ENCODE results near the gene RHBDF1. TPM values are rescaled to one million over a fixed set of nuclear protein-coding genes. Genes with fewer than 3 reads are reported as not detected.
A peak's percentile ranks its signal among the peaks of the same experiment; 100 is the strongest.

The RHBDF1 gene
- total and polyA plus RNA-seq, 2 of the 13 experiments (the other 11 are each of a cell fraction or from before 2014, with no cell fraction given): 5.4 to 26.9 TPM

GRCh38 chr16:41439-42068 lies 30.9 kb downstream of the RHBDF1 start:
- TF ChIP-seq KDM5A (IDR thresholded peaks at IDR 0.05; ENCODE audit: borderline replicate concordance, low read length): no peak
- no peak for TF ChIP-seq ONECUT2 (CRISPR knock-in tag; IDR thresholded peaks at IDR 0.05)
- Histone ChIP-seq H3K27me3 (ENCODE audit: control insufficient read depth in 1 of 2, insufficient read depth in 2 of 2, low read length in 2 of 2) (no peaks in the 10 kb centered on the region), H3K9ac (ENCODE audit: insufficient read depth, low read depth, low read length) (no peak overlapping the region), H3K79me2 (ENCODE audit: insufficient read depth, low read length) (no peaks in the 10 kb centered on the region), H3K4me1 (ENCODE audit: insufficient read depth, low read length) (peaks cover 23% of the 10 kb centered on the region), H3K27ac (ENCODE audit: extremely low read length, insufficient read depth, low read length) (no peak overlapping the region), H4K20me1 (ENCODE audit: insufficient read depth, low read length) (no peaks in the 10 kb centered on the region), H3K36me3 (replicated peaks in 1 of 2; ENCODE audit: control insufficient read depth in 1 of 2, insufficient read depth in 2 of 2, low read length in 2 of 2) (peaks cover 3 to 14% of the 10 kb centered on the region in 2 experiments; a peak in 1 of 5 replicates), H3K4me3 (replicated peaks in 1 of 3; ENCODE audit: insufficient read depth in 1 of 3, low read depth in 2 of 3, low read length in 3 of 3) (no peak overlapping the region), H2AFZ (ENCODE audit: low read length) (no peak overlapping the region), H3K4me2 (ENCODE audit: low read depth, low read length) (no peak overlapping the region), H3K9me3 (ENCODE audit: low read length) (no peaks in the 10 kb centered on the region)
- POLR2A ChIA-PET: no interaction called here
- ATAC-seq (no peak), FAIRE-seq (no peak), DNase-seq (ENCODE audit: low spot score) (no peak)
- 97% methylated on average over 22 of the region's 22 CpGs for WGBS (ENCODE audit: low lambda C conversion rate)
- CTCF ChIA-PET (ENCODE audit: low intra/inter-chr PET ratio, low total read pairs): no interaction called here
- intact Hi-C loops (cut with micrococcal nuclease; ENCODE audit: unreplicated experiment): no loop called here
- in situ Hi-C loops (cut with HindIII; ENCODE audit: extremely low pct_ligation_motif_present, low pct_unique_long_range_greater_than_20kb): no loop called here
- no TSS peak for BruUV-seq (replicated peaks)

GRCh38 chr16:38941-39892 lies 33.2 kb downstream of the RHBDF1 start:
- POLR2A ChIA-PET: no interaction called here
- Histone ChIP-seq H3K9ac (ENCODE audit: insufficient read depth, low read depth, low read length) (no peak overlapping the region), H3K79me2 (ENCODE audit: insufficient read depth, low read length) (no peaks in the 10 kb centered on the region), H3K9me3 (ENCODE audit: low read length) (no peaks in the 10 kb centered on the region), H3K4me3 (replicated peaks in 1 of 3; ENCODE audit: insufficient read depth in 1 of 3, low read depth in 2 of 3, low read length in 3 of 3) (no peak overlapping the region), H3K27ac (ENCODE audit: extremely low read length, insufficient read depth, low read length) (no peak overlapping the region), H3K27me3 (ENCODE audit: control insufficient read depth in 1 of 2, insufficient read depth in 2 of 2, low read length in 2 of 2) (no peaks in the 10 kb centered on the region), H4K20me1 (ENCODE audit: insufficient read depth, low read length) (no peaks in the 10 kb centered on the region), H3K4me1 (ENCODE audit: insufficient read depth, low read length) (peaks cover 14% of the 10 kb centered on the region), H3K4me2 (ENCODE audit: low read depth, low read length) (no peak overlapping the region), H2AFZ (ENCODE audit: low read length) (no peak overlapping the region), H3K36me3 (replicated peaks in 1 of 2; ENCODE audit: control insufficient read depth in 1 of 2, insufficient read depth in 2 of 2, low read length in 2 of 2) (peaks cover 3 to 6% of the 10 kb centered on the region in 2 experiments; a peak in 1 of 5 replicates)
- no TSS peak for BruUV-seq (replicated peaks)
- TF ChIP-seq NR2F6 (IDR thresholded peaks at IDR 0.05) (no peak), NR2F6 (CRISPR knock-in tag; IDR thresholded peaks at IDR 0.05) (no peak), AGO2 (optimal IDR thresholded peaks at IDR 0.05; ENCODE audit: low read depth, low read length) (peak; percentile 64), CEBPB (IDR thresholded peaks at IDR 0.05; ENCODE audit: borderline replicate concordance, low read depth, low read length) (peak; percentile 39; the same call in 1 of the 2 replicates), ZNF547 (CRISPR knock-in tag; IDR thresholded peaks at IDR 0.05) (no peak)
- TF ChIP-seq, protein P1, sequence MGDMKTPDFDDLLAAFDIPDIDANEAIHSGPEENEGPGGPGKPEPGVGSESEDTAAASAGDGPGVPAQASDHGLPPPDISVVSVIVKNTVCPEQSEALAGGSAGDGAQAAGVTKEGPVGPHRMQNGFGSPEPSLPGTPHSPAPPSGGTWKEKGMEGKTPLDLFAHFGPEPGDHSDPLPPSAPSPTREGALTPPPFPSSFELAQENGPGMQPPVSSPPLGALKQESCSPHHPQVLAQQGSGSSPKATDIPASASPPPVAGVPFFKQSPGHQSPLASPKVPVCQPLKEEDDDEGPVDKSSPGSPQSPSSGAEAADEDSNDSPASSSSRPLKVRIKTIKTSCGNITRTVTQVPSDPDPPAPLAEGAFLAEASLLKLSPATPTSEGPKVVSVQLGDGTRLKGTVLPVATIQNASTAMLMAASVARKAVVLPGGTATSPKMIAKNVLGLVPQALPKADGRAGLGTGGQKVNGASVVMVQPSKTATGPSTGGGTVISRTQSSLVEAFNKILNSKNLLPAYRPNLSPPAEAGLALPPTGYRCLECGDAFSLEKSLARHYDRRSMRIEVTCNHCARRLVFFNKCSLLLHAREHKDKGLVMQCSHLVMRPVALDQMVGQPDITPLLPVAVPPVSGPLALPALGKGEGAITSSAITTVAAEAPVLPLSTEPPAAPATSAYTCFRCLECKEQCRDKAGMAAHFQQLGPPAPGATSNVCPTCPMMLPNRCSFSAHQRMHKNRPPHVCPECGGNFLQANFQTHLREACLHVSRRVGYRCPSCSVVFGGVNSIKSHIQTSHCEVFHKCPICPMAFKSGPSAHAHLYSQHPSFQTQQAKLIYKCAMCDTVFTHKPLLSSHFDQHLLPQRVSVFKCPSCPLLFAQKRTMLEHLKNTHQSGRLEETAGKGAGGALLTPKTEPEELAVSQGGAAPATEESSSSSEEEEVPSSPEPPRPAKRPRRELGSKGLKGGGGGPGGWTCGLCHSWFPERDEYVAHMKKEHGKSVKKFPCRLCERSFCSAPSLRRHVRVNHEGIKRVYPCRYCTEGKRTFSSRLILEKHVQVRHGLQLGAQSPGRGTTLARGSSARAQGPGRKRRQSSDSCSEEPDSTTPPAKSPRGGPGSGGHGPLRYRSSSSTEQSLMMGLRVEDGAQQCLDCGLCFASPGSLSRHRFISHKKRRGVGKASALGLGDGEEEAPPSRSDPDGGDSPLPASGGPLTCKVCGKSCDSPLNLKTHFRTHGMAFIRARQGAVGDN (CRISPR knock-in tag; IDR thresholded peaks at IDR 0.05): peak; percentile 11; the same call in 1 of the 2 replicates
- DNase-seq (ENCODE audit: low spot score): no peak
- no peak for FAIRE-seq
- CTCF ChIA-PET (ENCODE audit: low intra/inter-chr PET ratio, low total read pairs): no interaction called here
- in situ Hi-C loops (cut with HindIII; ENCODE audit: extremely low pct_ligation_motif_present, low pct_unique_long_range_greater_than_20kb) (no loop called here), intact Hi-C loops (cut with micrococcal nuclease; ENCODE audit: unreplicated experiment) (no loop called here)
- ATAC-seq: no peak
- 98% methylated on average over 9 of the region's 13 CpGs for WGBS (ENCODE audit: low lambda C conversion rate)

Data from HepG2 (cell line).